ENCODE measurements around the gene PKMYT1.

DNA sequence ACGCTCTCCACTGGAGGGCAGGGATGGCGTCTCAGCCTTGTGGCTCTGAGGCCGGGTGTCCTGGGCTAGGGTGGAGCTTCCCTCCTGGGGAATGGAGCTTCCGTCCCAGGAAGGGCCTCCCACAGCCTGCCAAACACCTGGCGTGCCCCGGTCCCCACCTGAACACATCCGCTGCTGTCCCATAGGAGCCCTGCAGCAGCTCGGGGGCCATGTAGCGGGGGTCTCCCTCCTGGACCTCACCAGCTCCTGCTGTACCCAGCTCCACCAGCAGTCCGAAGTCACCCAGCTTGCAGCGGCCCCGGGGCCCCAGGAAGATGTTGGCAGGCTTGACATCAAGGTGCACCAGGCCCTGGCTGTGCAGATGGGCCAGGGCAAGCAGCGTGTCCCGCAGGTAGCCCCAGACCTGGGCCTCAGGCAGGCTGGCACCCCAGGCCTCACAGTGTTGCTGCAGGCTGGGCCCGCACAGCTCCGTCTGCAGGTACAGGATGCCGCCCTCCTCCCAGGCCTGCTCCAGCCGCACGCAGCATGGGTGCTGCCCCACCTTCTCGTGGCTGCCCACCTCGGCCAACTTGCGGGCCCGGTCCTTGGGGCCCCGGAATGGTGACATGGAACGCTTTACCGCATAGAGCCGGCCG is 5.0 kb downstream of the PKMYT1 start:
- TF ChIP-seq GATA2 (IDR thresholded peaks at IDR 0.05; ENCODE audit: low read depth, low read length) (no peak), GATA3 (IDR thresholded peaks at IDR 0.05; ENCODE audit: low read depth, low read length) (no peak)
